GM18526 (cell line): ENCODE results near the gene FGF3.

Experiments used
- POLR2A ChIP-seq: IDR thresholded peaks from 3 replicates; pipeline ENCODE4 v1.6.1; 2011; ENCODE audit not compliant: insufficient read length; ENCODE audit errors: extremely low read depth

The FGF3 gene

GRCh38 chr11:69818603-69819441 is at the start of gene FGF3:
TSS of gene FGF3 (minus strand) at chr11:69819416. CDS start at chr11:69818933, 483 bp downstream.
- TF ChIP-seq POLR2A: no peak

- TF ChIP-seq POLR2A: no peak
Measured at GRCh38 chr11:69868871-69869270, 49.7 kb upstream of the FGF3 start.

- TF ChIP-seq POLR2A: no peak
Measured at GRCh38 chr11:69868006-69868810, 49.0 kb upstream of the FGF3 start.

GRCh38 chr11:69867076-69868005 is 48.1 kb upstream of the FGF3 start:
- TF ChIP-seq POLR2A: no peak

- no peak for TF ChIP-seq POLR2A
Measured at GRCh38 chr11:69866648-69867047, 47.4 kb upstream of the FGF3 start.

- no peak for TF ChIP-seq POLR2A
Measured at GRCh38 chr11:69865707-69866106, 46.5 kb upstream of the FGF3 start.

GRCh38 chr11:69864686-69865661 is 45.8 kb upstream of the FGF3 start:
- no peak for TF ChIP-seq POLR2A

GRCh38 chr11:69863544-69864200 is 44.5 kb upstream of the FGF3 start:
- no peak for TF ChIP-seq POLR2A

GRCh38 chr11:69862797-69863543 is 43.8 kb upstream of the FGF3 start:
- TF ChIP-seq POLR2A: no peak

GRCh38 chr11:69862331-69862771 is 43.1 kb upstream of the FGF3 start:
- TF ChIP-seq POLR2A: no peak

GRCh38 chr11:69861901-69862300 is 42.7 kb upstream of the FGF3 start:
- no peak for TF ChIP-seq POLR2A

- TF ChIP-seq POLR2A: no peak
Measured at GRCh38 chr11:69860796-69861445, 41.7 kb upstream of the FGF3 start.

GRCh38 chr11:69860244-69860643 is 41.0 kb upstream of the FGF3 start:
- no peak for TF ChIP-seq POLR2A
